Loucy (cell line): Measurements from ENCODE around the gene HOXA11.

Experiments
- H2AFZ ChIP-seq: fragments of 200-600 bp; sonication (generic); 2 replicates; pipeline ENCODE4 v1.6.0; 2016; ENCODE audit warnings: antibody characterized with exemption, mild to moderate bottlenecking, low read length, moderate library complexity
- H3F3A ChIP-seq: fragments of 200-600 bp; 2 replicates; pipeline ENCODE4 v1.6.0; 2016; ENCODE audit warnings: antibody characterized with exemption, low read depth, mild to moderate bottlenecking
- H3K27me3 ChIP-seq: fragments of 200-600 bp; sonication (generic); 2 replicates; pipeline ENCODE4 v1.6.1; 2014; ENCODE audit warnings: low read length, mild to moderate bottlenecking; ENCODE audit not compliant: insufficient read depth, poor library complexity, severe bottlenecking
- H3K36me3 ChIP-seq: fragments of 200-600 bp; sonication (generic); 2 replicates; pipeline ENCODE4 v1.6.1; 2016; ENCODE audit warnings: low read length; ENCODE audit not compliant: insufficient read depth
- H3K4me1 ChIP-seq: fragments of 200-600 bp; sonication (generic); 2 replicates; pipeline ENCODE4 v1.5.1; 2014; ENCODE audit warnings: low read length, mild to moderate bottlenecking; ENCODE audit not compliant: insufficient read depth, poor library complexity, severe bottlenecking
- H3K4me2 ChIP-seq: fragments of 200-600 bp; sonication (generic); 2 replicates; pipeline ENCODE4 v1.6.0; 2014; ENCODE audit warnings: antibody characterized with exemption, low read length, low read depth, mild to moderate bottlenecking; ENCODE audit not compliant: poor library complexity, severe bottlenecking
- H3K4me3 ChIP-seq: fragments of 200-600 bp; sonication (generic); 2 replicates; pipeline ENCODE4 v1.5.1; 2014; ENCODE audit warnings: low read length, mild to moderate bottlenecking, mixed read lengths; ENCODE audit not compliant: poor library complexity, severe bottlenecking
- H3K79me2 ChIP-seq: fragments of 200-600 bp; sonication (generic); 2 replicates; pipeline ENCODE4 v1.6.1; 2014; ENCODE audit warnings: low read length; ENCODE audit not compliant: insufficient read depth
- H3K9ac ChIP-seq: fragments of 200-600 bp; sonication (generic); 2 replicates; pipeline ENCODE4 v1.6.0; 2014; ENCODE audit warnings: mild to moderate bottlenecking, low read depth, low read length, moderate library complexity; ENCODE audit not compliant: poor library complexity, severe bottlenecking
- H3K9me2 ChIP-seq: fragments of 200-600 bp; sonication (generic); replicated peaks from 2 replicates; pipeline ENCODE4 v1.6.1; 2016; ENCODE audit warnings: low read depth, low read length, mixed read lengths
- H3K9me3 ChIP-seq: fragments of 200-600 bp; sonication (generic); 2 replicates; pipeline ENCODE4 v1.6.1; 2014; ENCODE audit warnings: mild to moderate bottlenecking, antibody characterized with exemption, low read length, low read depth; ENCODE audit not compliant: insufficient read depth
- H4K20me1 ChIP-seq: fragments of 200-600 bp; sonication (generic); 2 replicates; pipeline ENCODE4 v1.6.0; 2014; ENCODE audit warnings: antibody characterized with exemption, low read length, mild to moderate bottlenecking; ENCODE audit not compliant: insufficient read depth, poor library complexity, severe bottlenecking
- CTCF ChIP-seq: fragments of 200-600 bp; sonication (generic); conservative IDR thresholded peaks from 2 replicates; pipeline ENCODE4 v1.5.1; 2014; ENCODE audit warnings: mild to moderate bottlenecking, antibody characterized with exemption, low read length
- EZH2phosphoT487 ChIP-seq: fragments of 200-600 bp; IDR thresholded peaks from 2 replicates; pipeline ENCODE4 v1.6.1; 2018; ENCODE audit warnings: antibody characterized with exemption, mild to moderate bottlenecking, moderate library complexity, borderline replicate concordance

Gene HOXA11

GRCh38 chr7:27141923-27142579 lies 43.0 kb downstream of the HOXA11 start:
- H3K4me2 ChIP-seq, result peak overlapping the region; percentile 91

GRCh38 chr7:27141137-27141922 lies 43.7 kb downstream of the HOXA11 start:
- H3K36me3 ChIP-seq, result peaks cover 79% of the 10 kb centered on the region
- peak overlapping the region; percentile 91 for H3K4me2 ChIP-seq
- H3K4me3 ChIP-seq, result peak overlapping the region; percentile 94
- H3K9ac ChIP-seq, result peak overlapping the region; percentile 86
- H3K27me3 ChIP-seq, result no peaks in the 10 kb centered on the region
- no peaks in the 10 kb centered on the region for H3K9me2 ChIP-seq
- H3K4me1 ChIP-seq, result peaks cover 65% of the 10 kb centered on the region
- peaks cover 96% of the 10 kb centered on the region for H4K20me1 ChIP-seq
- no peak overlapping the region for H2AFZ ChIP-seq
- H3K79me2 ChIP-seq, result peaks cover 100% of the 10 kb centered on the region
- TF ChIP-seq CTCF (no peak), EZH2phosphoT487 (no peak)
- peaks cover 4% of the 10 kb centered on the region for H3F3A ChIP-seq
- no peaks in the 10 kb centered on the region for H3K9me3 ChIP-seq

More at GRCh38 chr7:27141923-27142579, 43.0 kb downstream of the HOXA11 start:
- H4K20me1 ChIP-seq, result peaks cover 96% of the 10 kb centered on the region
- H3K27me3 ChIP-seq, result no peaks in the 10 kb centered on the region
- H2AFZ ChIP-seq, result no peak overlapping the region
- no peaks in the 10 kb centered on the region for H3K9me2 ChIP-seq
- H3F3A ChIP-seq, result peaks cover 4% of the 10 kb centered on the region
- peak overlapping the region; percentile 86 for H3K9ac ChIP-seq
- peaks cover 100% of the 10 kb centered on the region for H3K79me2 ChIP-seq
- H3K36me3 ChIP-seq, result peaks cover 84% of the 10 kb centered on the region
- peaks cover 65% of the 10 kb centered on the region for H3K4me1 ChIP-seq
- H3K9me3 ChIP-seq, result no peaks in the 10 kb centered on the region
- no peak for TF ChIP-seq CTCF
- H3K4me3 ChIP-seq, result peak overlapping the region; percentile 94

GRCh38 chr7:27140126-27140857 lies 44.7 kb downstream of the HOXA11 start:
- Histone ChIP-seq H3K4me3 (peak overlapping the region; percentile 94), H3K27me3 (no peaks in the 10 kb centered on the region)

More at GRCh38 chr7:27140126-27140857, 44.7 kb downstream of the HOXA11 start:
- Histone ChIP-seq H3F3A (peaks cover 4% of the 10 kb centered on the region), H3K9ac (peak overlapping the region; percentile 86), H4K20me1 (peaks cover 96% of the 10 kb centered on the region), H3K9me3 (no peaks in the 10 kb centered on the region), H3K4me2 (peak overlapping the region; percentile 91), H3K4me1 (peaks cover 71% of the 10 kb centered on the region), H3K79me2 (peaks cover 100% of the 10 kb centered on the region), H3K36me3 (peaks cover 68% of the 10 kb centered on the region), H3K9me2 (no peaks in the 10 kb centered on the region), H2AFZ (no peak overlapping the region)
- no peak for TF ChIP-seq EZH2phosphoT487
- TF ChIP-seq CTCF, result no peak
